Measurements from ENCODE around the gene PILRA.

DNA sequence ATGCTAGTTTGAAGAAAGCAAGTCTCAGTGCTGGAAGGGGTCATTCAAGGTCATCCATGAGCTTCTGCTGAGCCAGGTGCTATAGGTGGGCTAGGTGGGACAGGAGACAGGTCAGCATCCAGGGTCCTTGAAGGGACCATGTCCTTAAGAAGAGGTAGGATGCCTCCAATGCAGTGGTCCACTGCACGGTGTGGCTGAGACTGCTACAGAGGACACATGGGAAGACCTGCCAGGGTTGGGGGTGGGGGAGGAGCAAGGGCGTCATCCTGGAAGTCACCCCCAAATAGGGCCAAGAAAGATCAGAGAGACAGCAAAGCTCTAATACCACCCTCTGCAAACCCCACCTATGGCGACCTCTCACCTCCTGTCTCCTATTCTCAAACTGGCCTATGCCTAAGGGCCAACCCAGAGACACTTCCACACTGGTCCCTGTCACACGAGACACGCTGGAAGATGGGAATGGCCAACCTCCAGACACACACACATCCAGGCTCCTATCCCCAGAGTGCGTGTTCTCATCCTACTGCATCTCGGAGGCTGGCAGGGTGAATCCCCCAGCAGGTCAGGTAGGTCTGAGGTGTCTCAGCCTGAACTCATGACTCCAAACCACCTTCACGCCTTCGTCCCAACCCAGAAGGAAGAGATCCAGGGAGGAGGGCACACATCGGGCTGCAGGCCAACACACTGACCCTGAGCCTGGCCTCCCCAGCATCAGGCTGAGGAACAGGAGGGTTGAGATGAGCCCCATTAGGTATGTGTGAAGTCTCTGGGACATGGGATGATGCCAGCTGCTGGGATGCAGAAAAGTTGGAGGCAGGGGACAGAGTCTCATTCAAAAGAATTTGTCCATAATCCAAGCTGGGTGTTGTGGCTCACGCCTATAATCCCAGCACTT lies 68.6 kb downstream of the PILRA start:
- TF ChIP-seq, protein P1, sequence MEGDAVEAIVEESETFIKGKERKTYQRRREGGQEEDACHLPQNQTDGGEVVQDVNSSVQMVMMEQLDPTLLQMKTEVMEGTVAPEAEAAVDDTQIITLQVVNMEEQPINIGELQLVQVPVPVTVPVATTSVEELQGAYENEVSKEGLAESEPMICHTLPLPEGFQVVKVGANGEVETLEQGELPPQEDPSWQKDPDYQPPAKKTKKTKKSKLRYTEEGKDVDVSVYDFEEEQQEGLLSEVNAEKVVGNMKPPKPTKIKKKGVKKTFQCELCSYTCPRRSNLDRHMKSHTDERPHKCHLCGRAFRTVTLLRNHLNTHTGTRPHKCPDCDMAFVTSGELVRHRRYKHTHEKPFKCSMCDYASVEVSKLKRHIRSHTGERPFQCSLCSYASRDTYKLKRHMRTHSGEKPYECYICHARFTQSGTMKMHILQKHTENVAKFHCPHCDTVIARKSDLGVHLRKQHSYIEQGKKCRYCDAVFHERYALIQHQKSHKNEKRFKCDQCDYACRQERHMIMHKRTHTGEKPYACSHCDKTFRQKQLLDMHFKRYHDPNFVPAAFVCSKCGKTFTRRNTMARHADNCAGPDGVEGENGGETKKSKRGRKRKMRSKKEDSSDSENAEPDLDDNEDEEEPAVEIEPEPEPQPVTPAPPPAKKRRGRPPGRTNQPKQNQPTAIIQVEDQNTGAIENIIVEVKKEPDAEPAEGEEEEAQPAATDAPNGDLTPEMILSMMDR (conservative IDR thresholded peaks at IDR 0.05 in 1 of 2, IDR thresholded peaks at IDR 0.05 in 1 of 2; ENCODE audit: extremely low read depth in 1 of 2, insufficient read depth in 1 of 2, low read depth in 1 of 2, low read length in 2 of 2): no peak
- TF ChIP-seq EZH2 (IDR thresholded peaks at IDR 0.05; ENCODE audit: borderline replicate concordance, low read length): no peak

All from mammary epithelial cell (primary cell).